Choroid plexus epithelial cell (primary cell): ENCODE data around the gene YARS1.
A peak's percentile ranks its signal among the peaks of the same experiment; 100 is the strongest.

Experiments used
- DNase-seq: peaks from one replicate; pipeline ENCODE4 v3.0.0-alpha.2; 2010; ENCODE audit warnings: low read depth
- H3K4me3 ChIP-seq: 2 replicates; pipeline ENCODE4 v1.5.1; 2011; ENCODE audit warnings: low read depth, mild to moderate bottlenecking, control low read depth, low read length, moderate library complexity
- CTCF ChIP-seq: conservative IDR thresholded peaks from 2 replicates; pipeline ENCODE4 v1.5.1; 2011; ENCODE audit warnings: low read depth, mild to moderate bottlenecking, control low read depth, inconsistent platforms, low read length, moderate library complexity

YARS1 gene

GRCh38 chr1:32759997-32760623 is 57.0 kb downstream of the YARS1 start:
- peak; percentile 55 for DNase-seq
- no peak for TF ChIP-seq CTCF
- no peak overlapping the region for H3K4me3 ChIP-seq

DNA sequence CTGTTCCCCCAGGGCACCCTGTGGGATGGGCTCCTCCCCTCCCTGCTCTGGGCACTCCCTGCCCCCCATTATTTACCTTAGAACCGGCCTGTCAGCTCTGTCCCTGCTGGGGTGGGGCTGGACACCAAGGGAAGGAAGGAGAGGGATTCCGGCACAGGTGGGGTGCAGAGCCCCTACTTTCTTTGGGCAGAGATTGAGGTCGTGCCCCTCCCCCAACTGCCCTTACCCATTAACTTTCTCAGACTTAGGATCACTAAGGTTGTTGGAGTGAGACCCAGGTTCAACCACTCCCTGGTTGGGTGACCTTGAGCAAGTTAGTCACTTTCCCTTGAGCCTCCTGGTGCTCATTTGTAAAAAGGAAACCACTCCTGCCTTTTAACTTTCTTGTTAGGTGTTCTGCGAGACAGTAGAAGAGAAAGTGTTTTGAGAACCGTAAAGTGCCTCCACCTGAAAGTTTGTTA is 57.6 kb downstream of the YARS1 start:
- DNase-seq: no peak
- no peak overlapping the region for H3K4me3 ChIP-seq
- no peak for TF ChIP-seq CTCF

DNA sequence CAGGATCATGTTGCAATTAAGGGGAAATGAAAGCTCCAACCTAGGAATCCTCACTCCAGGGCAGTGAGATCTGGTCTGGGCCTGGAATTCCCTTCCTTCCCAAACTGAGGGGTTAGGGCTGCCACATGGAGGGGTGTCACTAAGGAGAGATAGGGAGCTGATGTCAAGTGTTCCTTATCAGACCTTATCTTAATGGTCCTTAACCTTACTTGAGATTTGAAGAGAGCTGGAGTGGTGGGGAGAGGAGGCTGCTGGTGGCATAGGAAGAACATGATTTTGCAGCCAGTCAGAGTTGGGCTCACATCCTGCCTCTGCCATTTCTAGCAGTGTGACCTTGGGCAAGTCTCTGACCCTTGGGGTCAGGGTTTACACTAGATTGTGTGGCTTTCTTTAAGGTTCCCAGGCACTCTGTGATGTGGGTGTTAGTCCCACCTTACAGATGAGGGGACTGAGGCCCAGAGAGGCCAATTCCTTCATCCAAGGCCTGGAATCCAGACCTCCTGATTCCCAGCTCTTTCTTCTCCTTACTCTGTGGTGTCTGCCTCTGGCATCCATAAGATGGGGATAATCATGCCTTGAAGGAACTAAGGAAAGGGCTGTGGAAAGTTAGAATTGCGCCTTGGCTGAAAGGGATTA is 58.2 kb downstream of the YARS1 start:
- DNase-seq: no peak
- no peak overlapping the region for H3K4me3 ChIP-seq
- no peak for TF ChIP-seq CTCF

- no peak for DNase-seq
- no peak for TF ChIP-seq CTCF
- no peak overlapping the region for H3K4me3 ChIP-seq
Measured at GRCh38 chr1:32758177-32758794, 58.9 kb downstream of the YARS1 start.

DNA sequence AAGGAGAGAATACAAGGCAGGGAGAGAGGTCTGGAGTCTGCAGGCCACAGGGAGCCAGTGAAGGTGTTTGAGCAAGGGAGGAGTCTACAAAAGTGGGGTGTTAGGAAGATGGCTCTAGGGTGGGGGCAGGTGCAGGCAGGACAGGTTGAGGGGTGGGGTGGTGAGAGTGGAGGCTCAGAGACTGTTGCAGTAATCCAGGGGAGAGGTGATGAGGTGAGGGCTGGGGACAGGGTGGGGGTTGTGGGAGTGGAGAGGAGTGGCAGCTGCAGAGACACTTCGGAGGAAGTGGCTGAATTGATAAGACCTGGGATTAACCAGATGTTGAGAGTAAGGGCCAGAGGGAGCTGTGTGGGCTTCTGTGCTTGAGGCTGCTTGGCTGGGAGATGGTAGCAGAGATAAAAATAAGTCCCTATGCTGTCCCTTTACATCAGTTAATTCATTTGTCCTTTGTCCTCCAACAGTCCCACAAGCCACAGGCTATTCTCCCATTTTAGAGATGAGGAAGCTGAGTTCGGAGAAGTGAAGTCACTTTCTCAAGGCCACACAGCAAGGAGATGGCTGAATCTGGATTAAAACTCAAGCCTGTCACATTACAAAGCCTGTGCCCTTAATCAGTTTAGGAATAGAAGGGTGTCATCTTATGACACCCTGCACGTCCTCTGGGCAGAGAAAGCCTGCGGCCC is 59.8 kb downstream of the YARS1 start:
- DNase-seq: no peak
- no peak for TF ChIP-seq CTCF
- no peak overlapping the region for H3K4me3 ChIP-seq

DNA sequence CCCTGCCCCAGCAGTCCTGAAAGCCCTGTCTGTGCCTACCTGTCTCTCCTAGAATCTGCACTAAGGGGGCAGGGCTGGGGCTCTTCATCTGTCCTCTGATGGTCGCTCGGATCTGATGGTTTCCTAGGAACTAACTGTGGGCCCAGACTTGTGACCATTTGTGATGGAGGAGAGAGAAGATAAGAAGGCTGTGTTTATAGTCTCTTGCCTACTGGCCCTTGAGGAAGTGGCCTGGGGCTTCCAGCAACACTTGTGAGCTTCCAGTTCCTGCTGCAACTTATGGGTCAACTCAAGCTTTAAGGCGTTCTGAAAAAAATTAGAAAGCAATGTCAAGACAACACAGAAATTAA is 61.4 kb downstream of the YARS1 start:
- no peak overlapping the region for H3K4me3 ChIP-seq
- no peak for DNase-seq
- TF ChIP-seq CTCF: no peak
